ENCODE data around the gene UCHL5. TPM values are rescaled to one million over a fixed set of nuclear protein-coding genes. Genes with fewer than 3 reads are reported as not detected.
"Not testable (repeated sequence)": the region's sequence is repeated elsewhere in the genome, so short reads cannot be mapped to it uniquely, and the experiment has no call there.

UCHL5 gene
- total RNA-seq, 1 experiment from 2014 or later = 49.3 TPM

GRCh38 chr1:192980856-192981255, 78.3 kb downstream of the UCHL5 start:
- no peak for DNase-seq
- Histone ChIP-seq H3K9me2 (ENCODE audit: insufficient read depth) (no peaks in the 10 kb centered on the region), H3K36me3 (ENCODE audit: low read depth) (no peaks in the 10 kb centered on the region), H3K4me1 (replicated peaks; ENCODE audit: insufficient read depth) (no peaks in the 10 kb centered on the region), H4K20me1 (ENCODE audit: insufficient read depth) (no peaks in the 10 kb centered on the region), H3K4me2 (no peak overlapping the region), H2AFZ (no peak overlapping the region), H3K9me3 (ENCODE audit: insufficient read depth, low read depth) (no peaks in the 10 kb centered on the region), H3K79me2 (ENCODE audit: low read depth) (no peaks in the 10 kb centered on the region), H3F3A (ENCODE audit: insufficient read depth, low read depth) (no peaks in the 10 kb centered on the region), H3K4me3 (no peak overlapping the region), H3K27ac (no peak overlapping the region), H3K27me3 (ENCODE audit: insufficient read depth, low read depth) (no peaks in the 10 kb centered on the region)
- CTCF ChIA-PET = no interaction called here
- POLR2A ChIA-PET (ENCODE audit: unreplicated experiment) = no interaction called here
- intact Hi-C loops (cut with micrococcal nuclease; ENCODE audit: unreplicated experiment) = loop anchor here (5.0 kb wide), 1 partner anchor 396 kb away; no protein-coding TSS in a partner anchor
- BruUV-seq (replicated peaks) = no TSS peak
- TF ChIP-seq CTCF (conservative IDR thresholded peaks at IDR 0.05) (no peak), EZH2 (IDR thresholded peaks at IDR 0.05; ENCODE audit: low read depth) (no peak)

GRCh38 chr1:192980334-192980733, 78.8 kb downstream of the UCHL5 start:
- BruUV-seq (replicated peaks); H3K27ac ChIP-seq; DNase-seq; H3K9me2 ChIP-seq (ENCODE audit: insufficient read depth); H3K4me2 ChIP-seq; H3K36me3 ChIP-seq (ENCODE audit: low read depth); H3K27me3 ChIP-seq (ENCODE audit: insufficient read depth, low read depth); POLR2A ChIA-PET (ENCODE audit: unreplicated experiment); H4K20me1 ChIP-seq (ENCODE audit: insufficient read depth); H3K4me3 ChIP-seq; H3F3A ChIP-seq (ENCODE audit: insufficient read depth, low read depth); CTCF ChIA-PET; H3K9me3 ChIP-seq (ENCODE audit: insufficient read depth, low read depth); H3K79me2 ChIP-seq (ENCODE audit: low read depth); H2AFZ ChIP-seq; H3K4me1 ChIP-seq (replicated peaks; ENCODE audit: insufficient read depth): not testable (repeated sequence)
- intact Hi-C loops (cut with micrococcal nuclease; ENCODE audit: unreplicated experiment) = loop anchor here (5.0 kb wide), 1 partner anchor 397 kb away; no protein-coding TSS in a partner anchor

- H3K79me2 ChIP-seq (ENCODE audit: low read depth) = no peaks in the 10 kb centered on the region
- TF ChIP-seq EZH2 (IDR thresholded peaks at IDR 0.05; ENCODE audit: low read depth) = no peak
- no peak for TF ChIP-seq CTCF (conservative IDR thresholded peaks at IDR 0.05)
- no TSS peak for BruUV-seq (replicated peaks)
- no peaks in the 10 kb centered on the region for H3F3A ChIP-seq (ENCODE audit: insufficient read depth, low read depth)
- H3K27ac ChIP-seq = no peak overlapping the region
- no peaks in the 10 kb centered on the region for H3K9me3 ChIP-seq (ENCODE audit: insufficient read depth, low read depth)
- no peak overlapping the region for H3K4me3 ChIP-seq
- no peak for DNase-seq
- H2AFZ ChIP-seq = no peak overlapping the region
- H4K20me1 ChIP-seq (ENCODE audit: insufficient read depth) = no peaks in the 10 kb centered on the region
- CTCF ChIA-PET = no interaction called here
- H3K27me3 ChIP-seq (ENCODE audit: insufficient read depth, low read depth) = no peaks in the 10 kb centered on the region
- intact Hi-C loops (cut with micrococcal nuclease; ENCODE audit: unreplicated experiment) = no loop called here
- H3K4me1 ChIP-seq (replicated peaks; ENCODE audit: insufficient read depth) = no peaks in the 10 kb centered on the region
- H3K9me2 ChIP-seq (ENCODE audit: insufficient read depth) = no peaks in the 10 kb centered on the region
- no peak overlapping the region for H3K4me2 ChIP-seq
- POLR2A ChIA-PET (ENCODE audit: unreplicated experiment) = no interaction called here
- H3K36me3 ChIP-seq (ENCODE audit: low read depth) = no peaks in the 10 kb centered on the region
These were observed 79.6 kb downstream of the UCHL5 start for GRCh38 chr1:192979542-192979941.

- no TSS peak for BruUV-seq (replicated peaks)
- CTCF ChIA-PET = no interaction called here
- Histone ChIP-seq H2AFZ (no peak overlapping the region), H3K27ac (no peak overlapping the region), H3K4me1 (replicated peaks; ENCODE audit: insufficient read depth) (no peaks in the 10 kb centered on the region), H3K4me2 (no peak overlapping the region), H3K4me3 (no peak overlapping the region), H3K36me3 (ENCODE audit: low read depth) (no peaks in the 10 kb centered on the region), H3F3A (ENCODE audit: insufficient read depth, low read depth) (no peaks in the 10 kb centered on the region), H3K27me3 (ENCODE audit: insufficient read depth, low read depth) (no peaks in the 10 kb centered on the region), H3K79me2 (ENCODE audit: low read depth) (no peaks in the 10 kb centered on the region), H3K9me2 (ENCODE audit: insufficient read depth) (no peaks in the 10 kb centered on the region), H4K20me1 (ENCODE audit: insufficient read depth) (no peaks in the 10 kb centered on the region), H3K9me3 (ENCODE audit: insufficient read depth, low read depth) (no peaks in the 10 kb centered on the region)
- no peak for DNase-seq
- TF ChIP-seq CTCF (conservative IDR thresholded peaks at IDR 0.05) (no peak), EZH2 (IDR thresholded peaks at IDR 0.05; ENCODE audit: low read depth) (no peak)
- intact Hi-C loops (cut with micrococcal nuclease; ENCODE audit: unreplicated experiment) = no loop called here
- POLR2A ChIA-PET (ENCODE audit: unreplicated experiment) = interaction anchor here (0.6 kb wide), 1 partner anchor 216 kb away, joined by 13 read pairs; no protein-coding TSS in a partner anchor
These were observed 80.9 kb downstream of the UCHL5 start for GRCh38 chr1:192978195-192978710.
